ENCODE data around the gene CACNA2D4.

GRCh38 chr12:1838205-1838993 is 80.1 kb downstream of the CACNA2D4 start:
- no peak for TF ChIP-seq EZH2 (optimal IDR thresholded peaks at IDR 0.05; ENCODE audit: low read depth, low read length)
- no peak for TF ChIP-seq CTCF (IDR thresholded peaks at IDR 0.05; ENCODE audit: low read length)
- TF ChIP-seq EZH2phosphoT487 (IDR thresholded peaks at IDR 0.05; ENCODE audit: low read length), result no peak
